ENCODE data around the gene BTLA. TPM values are rescaled to one million over a fixed set of nuclear protein-coding genes. Genes with fewer than 3 reads are reported as not detected.

Gene BTLA
- polyA plus RNA-seq, 3 donors = 0.05 TPM; not detected in 2

GRCh38 chr3:112472691-112473090 is 26.6 kb downstream of the BTLA start:
- Histone ChIP-seq H3K4me3 (replicated peaks in 1 of 3; ENCODE audit: low read depth in 2 of 3, low read length in 3 of 3) (no peak overlapping the region), H3K79me2 (ENCODE audit: insufficient read depth, low read length) (no peaks in the 10 kb centered on the region), H3K4me1 (ENCODE audit: control insufficient read depth in 1 of 2, insufficient read depth in 2 of 2, low read length in 2 of 2) (peaks cover 51 to 61% of the 10 kb centered on the region in 2 donors), H2AFZ (ENCODE audit: insufficient read depth, low read depth, low read length, poor library complexity, severe bottlenecking) (no peak overlapping the region), H3K27me3 (ENCODE audit: control insufficient read depth in 2 of 2, insufficient read depth in 2 of 2, low read length in 2 of 2) (no peaks in the 10 kb centered on the region), H4K20me1 (ENCODE audit: insufficient read depth, low read length) (no peaks in the 10 kb centered on the region), H3K27ac (ENCODE audit: low read depth in 1 of 2, low read length in 2 of 2) (peak overlapping the region in 1 of 2 donors; percentile 28), H3K9me3 (replicated peaks in 1 of 2; ENCODE audit: control insufficient read depth in 1 of 2, insufficient read depth in 1 of 2, low read length in 2 of 2) (no peaks in the 10 kb centered on the region), H3K4me2 (replicated peaks; ENCODE audit: extremely low read depth, low read length, poor library complexity, severe bottlenecking) (no peak overlapping the region), H3K9ac (ENCODE audit: insufficient read depth, low read length, poor library complexity, severe bottlenecking) (no peak overlapping the region), H3K36me3 (replicated peaks in 1 of 2; ENCODE audit: control insufficient read depth in 1 of 2, insufficient read depth in 2 of 2, low read length in 2 of 2) (no peaks in the 10 kb centered on the region)
- DNase-seq = no peak
- no peak overlapping the region for H3K27ac Mint-ChIP-seq
- intact Hi-C loops (cut with micrococcal nuclease) = no loop called here
- no peaks in the 10 kb centered on the region for H3K36me3 Mint-ChIP-seq
- H3K4me1 Mint-ChIP-seq = peaks cover 75% of the 10 kb centered on the region
- TF ChIP-seq CTCF (IDR thresholded peaks at IDR 0.05) = no peak
- peaks cover 0 to 4% (median 0%) of the 10 kb centered on the region in 3 donors for H3K27me3 Mint-ChIP-seq (ENCODE audit: low read depth in 3 of 3)
- no peak overlapping the region for H3K4me3 Mint-ChIP-seq
- peaks cover 0 to 3% (median 0%) of the 10 kb centered on the region in 7 donors for H3K9me3 Mint-ChIP-seq
- no CpG with 5 or more reads among the region's 1 CpG for WGBS (ENCODE audit: insufficient coverage)

- no peak for TF ChIP-seq CTCF (IDR thresholded peaks at IDR 0.05)
- Mint-ChIP-seq H3K4me1 (peaks cover 65% of the 10 kb centered on the region), H3K4me3 (no peak overlapping the region), H3K36me3 (no peaks in the 10 kb centered on the region), H3K27ac (peak overlapping the region in 1 of 7 donors; percentile 50), H3K9me3 (peaks cover 0 to 3% (median 2%) of the 10 kb centered on the region in 7 donors), H3K27me3 (ENCODE audit: low read depth in 3 of 3) (peaks cover 0 to 4% (median 0%) of the 10 kb centered on the region in 3 donors)
- Histone ChIP-seq H3K4me3 (replicated peaks in 1 of 3; ENCODE audit: low read depth in 2 of 3, low read length in 3 of 3) (no peak overlapping the region), H3K4me2 (replicated peaks; ENCODE audit: extremely low read depth, low read length, poor library complexity, severe bottlenecking) (no peak overlapping the region), H3K9me3 (replicated peaks in 1 of 2; ENCODE audit: control insufficient read depth in 1 of 2, insufficient read depth in 1 of 2, low read length in 2 of 2) (no peaks in the 10 kb centered on the region), H3K79me2 (ENCODE audit: insufficient read depth, low read length) (no peaks in the 10 kb centered on the region), H4K20me1 (ENCODE audit: insufficient read depth, low read length) (no peaks in the 10 kb centered on the region), H3K36me3 (replicated peaks in 1 of 2; ENCODE audit: control insufficient read depth in 1 of 2, insufficient read depth in 2 of 2, low read length in 2 of 2) (no peaks in the 10 kb centered on the region), H3K27me3 (ENCODE audit: control insufficient read depth in 2 of 2, insufficient read depth in 2 of 2, low read length in 2 of 2) (no peaks in the 10 kb centered on the region), H2AFZ (ENCODE audit: insufficient read depth, low read depth, low read length, poor library complexity, severe bottlenecking) (no peak overlapping the region), H3K4me1 (ENCODE audit: control insufficient read depth in 1 of 2, insufficient read depth in 2 of 2, low read length in 2 of 2) (peaks cover 48 to 52% of the 10 kb centered on the region in 2 donors), H3K9ac (ENCODE audit: insufficient read depth, low read length, poor library complexity, severe bottlenecking) (no peak overlapping the region), H3K27ac (ENCODE audit: low read depth in 1 of 2, low read length in 2 of 2) (no peak overlapping the region)
- DNase-seq = no peak
- intact Hi-C loops (cut with micrococcal nuclease) = no loop called here
- 67% methylated on average over 3 of the region's 4 CpGs for WGBS (ENCODE audit: insufficient coverage)
Observed at GRCh38 chr3:112471596-112472325, 27.5 kb downstream of the BTLA start.

All from CD14-positive monocyte (primary cell).